ENCODE measurements around the gene RCCD1. TPM values are rescaled to one million over a fixed set of nuclear protein-coding genes. Genes with fewer than 3 reads are reported as not detected.

RCCD1 gene
- total RNA-seq, 4 donors from 2014 or later = 1.4 to 4.8 (median 4.4) TPM

DNA sequence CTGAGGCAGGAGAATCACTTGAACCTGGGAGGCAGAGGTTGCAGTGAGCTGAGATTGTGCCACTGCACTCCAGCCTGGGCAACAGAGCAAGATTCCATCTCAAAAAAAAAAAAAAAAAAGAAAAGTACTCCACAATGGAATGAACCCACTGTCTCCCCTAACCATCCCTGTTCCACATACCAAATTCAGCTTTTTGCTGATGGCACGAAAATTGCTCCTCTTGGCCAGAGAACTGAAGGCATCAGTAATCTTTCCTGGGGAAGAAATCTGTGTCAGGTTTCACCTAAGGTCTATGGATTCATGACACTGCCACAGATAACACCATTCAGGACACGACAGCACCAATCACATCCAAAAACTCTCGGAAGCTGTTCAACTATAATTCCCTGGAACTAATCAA, 46.5 kb downstream of the RCCD1 start:
- intact Hi-C loops (cut with DNase I; ENCODE audit: low total_unique reads) (no loop called here), in situ Hi-C loops (cut with MboI; ENCODE audit: low sequenced_read_pairs in 4 of 4) (no loop called here)
- H3K4me3 ChIP-seq = no peak overlapping the region
- no peak for ATAC-seq
- H3K27ac ChIP-seq = no peak overlapping the region
- TF ChIP-seq POLR2A (IDR thresholded peaks at IDR 0.05) = no peak
- TF ChIP-seq, protein P1, sequence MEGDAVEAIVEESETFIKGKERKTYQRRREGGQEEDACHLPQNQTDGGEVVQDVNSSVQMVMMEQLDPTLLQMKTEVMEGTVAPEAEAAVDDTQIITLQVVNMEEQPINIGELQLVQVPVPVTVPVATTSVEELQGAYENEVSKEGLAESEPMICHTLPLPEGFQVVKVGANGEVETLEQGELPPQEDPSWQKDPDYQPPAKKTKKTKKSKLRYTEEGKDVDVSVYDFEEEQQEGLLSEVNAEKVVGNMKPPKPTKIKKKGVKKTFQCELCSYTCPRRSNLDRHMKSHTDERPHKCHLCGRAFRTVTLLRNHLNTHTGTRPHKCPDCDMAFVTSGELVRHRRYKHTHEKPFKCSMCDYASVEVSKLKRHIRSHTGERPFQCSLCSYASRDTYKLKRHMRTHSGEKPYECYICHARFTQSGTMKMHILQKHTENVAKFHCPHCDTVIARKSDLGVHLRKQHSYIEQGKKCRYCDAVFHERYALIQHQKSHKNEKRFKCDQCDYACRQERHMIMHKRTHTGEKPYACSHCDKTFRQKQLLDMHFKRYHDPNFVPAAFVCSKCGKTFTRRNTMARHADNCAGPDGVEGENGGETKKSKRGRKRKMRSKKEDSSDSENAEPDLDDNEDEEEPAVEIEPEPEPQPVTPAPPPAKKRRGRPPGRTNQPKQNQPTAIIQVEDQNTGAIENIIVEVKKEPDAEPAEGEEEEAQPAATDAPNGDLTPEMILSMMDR (IDR thresholded peaks at IDR 0.05 in 4 of 5, conservative IDR thresholded peaks at IDR 0.05 in 1 of 5) = no peak
- H3K4me1 ChIP-seq = no peaks in the 10 kb centered on the region
- H3K27me3 ChIP-seq = no peaks in the 10 kb centered on the region
- H3K36me3 ChIP-seq = peaks cover 0 to 74% of the 10 kb centered on the region in 2 donors
- DNase-seq = no peak
- H3K9me3 ChIP-seq = no peaks in the 10 kb centered on the region

DNA sequence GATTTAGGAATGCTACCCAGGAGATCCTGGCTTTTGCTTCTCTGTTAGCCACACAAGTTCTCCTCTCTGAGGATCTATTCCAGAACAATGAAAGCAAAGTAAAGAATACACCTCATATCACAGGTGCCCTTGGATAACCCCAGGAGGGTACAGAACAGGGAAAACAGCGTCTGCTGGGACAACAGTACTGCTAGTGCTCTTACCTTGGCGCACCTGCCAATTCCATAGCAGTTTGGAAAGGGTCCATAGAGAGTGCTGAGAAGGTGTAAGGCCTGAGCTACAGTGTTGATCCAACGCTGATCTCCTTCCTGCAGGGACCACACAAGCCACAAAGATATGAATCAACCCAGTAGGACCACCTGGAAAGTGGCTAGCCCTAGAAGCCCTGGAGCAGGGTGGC, 52.6 kb downstream of the RCCD1 start:
- DNase-seq (no peak), ATAC-seq (no peak)
- TF ChIP-seq POLR2A (IDR thresholded peaks at IDR 0.05) = no peak
- TF ChIP-seq, protein P1 (IDR thresholded peaks at IDR 0.05 in 4 of 5, conservative IDR thresholded peaks at IDR 0.05 in 1 of 5) = no peak
- in situ Hi-C loops (cut with MboI; ENCODE audit: low sequenced_read_pairs in 4 of 4) = no loop called here
- no peaks in the 10 kb centered on the region for H3K27me3 ChIP-seq
- no peak overlapping the region for H3K4me3 ChIP-seq
- H3K27ac ChIP-seq = no peak overlapping the region
- H3K9me3 ChIP-seq = no peaks in the 10 kb centered on the region
- H3K36me3 ChIP-seq = peaks cover 0 to 74% of the 10 kb centered on the region in 2 donors
- no peaks in the 10 kb centered on the region for H3K4me1 ChIP-seq
- intact Hi-C loops (cut with DNase I; ENCODE audit: low total_unique reads) = no loop called here

Other genes starting within 250 kb of the RCCD1 start
- 10 to 100 TPM; 11.6 to 18.2 (median 14.5) TPM for gene BLM, start 237.5 kb upstream of the RCCD1 start, total RNA-seq
- 100 to 1,000 TPM in 3 of 4 donors, 10 to 100 TPM in 1; 76.7 to 159 (median 118) TPM for gene FURIN, start 86.3 kb upstream of the RCCD1 start, total RNA-seq
- gene FES, start 70.4 kb upstream of the RCCD1 start, total RNA-seq = 10 to 100 TPM in 2 of 4 donors, 1 to 10 TPM in 2; 5.3 to 13.5 (median 10.1) TPM
- gene MAN2A2, start 51.6 kb upstream of the RCCD1 start, total RNA-seq = 100 to 1,000 TPM in 2 of 4 donors, 10 to 100 TPM in 2; 56.8 to 124 (median 92.4) TPM
- gene HDDC3, start 22.3 kb upstream of the RCCD1 start, total RNA-seq = 10 to 100 TPM; 13.4 to 22.2 (median 17.2) TPM
- 1 to 10 TPM; 6.8 to 9.6 (median 7.6) TPM for gene UNC45A, start 19.6 kb upstream of the RCCD1 start, total RNA-seq
- gene PRC1, start 39.7 kb downstream of the RCCD1 start, total RNA-seq = 1 to 10 TPM; 1.4 to 9.9 (median 4.9) TPM
- 1 to 10 TPM; 3.3 to 7.7 (median 4.3) TPM for gene VPS33B, start 67.7 kb downstream of the RCCD1 start, total RNA-seq
- under 1 TPM; 0.36 to 0.89 (median 0.67) TPM for gene SV2B, start 145.4 kb downstream of the RCCD1 start, total RNA-seq